ENCODE measurements around the gene FCHO1. TPM values are rescaled to one million over a fixed set of nuclear protein-coding genes. Genes with fewer than 3 reads are reported as not detected.

Gene FCHO1
- total and polyA plus RNA-seq, 2 experiments from 2014 or later, result 18.5 to 42.3 TPM

- peak overlapping the region; percentile 65 for H3K4me3 Mint-ChIP-seq
Observed at GRCh38 chr19:17748884-17749638, 2.2 kb upstream of the FCHO1 start.

More at GRCh38 chr19:17748884-17749638, 2.2 kb upstream of the FCHO1 start:
- Mint-ChIP-seq H3K36me3 (ENCODE audit: low read depth) (no peaks in the 10 kb centered on the region), H3K27ac (no peak overlapping the region), H3K27me3 (ENCODE audit: insufficient read depth, low read depth, poor library complexity) (peaks cover 11% of the 10 kb centered on the region), H3K4me1 (peaks cover 5% of the 10 kb centered on the region), H3K9me3 (no peaks in the 10 kb centered on the region)
- no peak for ATAC-seq
- Histone ChIP-seq H3K4me2 (no peak overlapping the region), H3K9me2 (ENCODE audit: insufficient read depth) (no peaks in the 10 kb centered on the region), H3K27me3 (ENCODE audit: insufficient read depth) (no peaks in the 10 kb centered on the region), H3K4me1 (ENCODE audit: insufficient read depth) (no peaks in the 10 kb centered on the region), H3K27ac (ENCODE audit: low read depth) (no peak overlapping the region), H4K20me1 (replicated peaks; ENCODE audit: insufficient read depth) (no peaks in the 10 kb centered on the region), H3F3A (replicated peaks; ENCODE audit: low read depth) (no peaks in the 10 kb centered on the region), H2AFZ (no peak overlapping the region), H3K36me3 (ENCODE audit: insufficient read depth) (no peaks in the 10 kb centered on the region), H3K79me2 (replicated peaks; ENCODE audit: insufficient read depth) (no peaks in the 10 kb centered on the region), H3K4me3 (no peak overlapping the region; the same call in 1 of the 2 replicates)
- TF ChIP-seq EZH2 (IDR thresholded peaks at IDR 0.05; ENCODE audit: low read depth, unreplicated experiment) (no peak), NANOG (IDR thresholded peaks at IDR 0.05; ENCODE audit: borderline replicate concordance) (no peak), JUNB (IDR thresholded peaks at IDR 0.05; ENCODE audit: unreplicated experiment) (no peak), CREB1 (CRISPR knock-in tag; IDR thresholded peaks at IDR 0.05; ENCODE audit: low read depth) (no peak), REST (IDR thresholded peaks at IDR 0.05; ENCODE audit: unreplicated experiment) (no peak), POLR2AphosphoS5 (IDR thresholded peaks at IDR 0.05; ENCODE audit: low read depth) (no peak), ZNF114 (CRISPR knock-in tag; IDR thresholded peaks at IDR 0.05) (no peak)
- TF ChIP-seq, protein P1, sequence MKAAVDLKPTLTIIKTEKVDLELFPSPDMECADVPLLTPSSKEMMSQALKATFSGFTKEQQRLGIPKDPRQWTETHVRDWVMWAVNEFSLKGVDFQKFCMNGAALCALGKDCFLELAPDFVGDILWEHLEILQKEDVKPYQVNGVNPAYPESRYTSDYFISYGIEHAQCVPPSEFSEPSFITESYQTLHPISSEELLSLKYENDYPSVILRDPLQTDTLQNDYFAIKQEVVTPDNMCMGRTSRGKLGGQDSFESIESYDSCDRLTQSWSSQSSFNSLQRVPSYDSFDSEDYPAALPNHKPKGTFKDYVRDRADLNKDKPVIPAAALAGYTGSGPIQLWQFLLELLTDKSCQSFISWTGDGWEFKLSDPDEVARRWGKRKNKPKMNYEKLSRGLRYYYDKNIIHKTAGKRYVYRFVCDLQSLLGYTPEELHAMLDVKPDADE (IDR thresholded peaks at IDR 0.05), result no peak
- TF ChIP-seq, protein P2, sequence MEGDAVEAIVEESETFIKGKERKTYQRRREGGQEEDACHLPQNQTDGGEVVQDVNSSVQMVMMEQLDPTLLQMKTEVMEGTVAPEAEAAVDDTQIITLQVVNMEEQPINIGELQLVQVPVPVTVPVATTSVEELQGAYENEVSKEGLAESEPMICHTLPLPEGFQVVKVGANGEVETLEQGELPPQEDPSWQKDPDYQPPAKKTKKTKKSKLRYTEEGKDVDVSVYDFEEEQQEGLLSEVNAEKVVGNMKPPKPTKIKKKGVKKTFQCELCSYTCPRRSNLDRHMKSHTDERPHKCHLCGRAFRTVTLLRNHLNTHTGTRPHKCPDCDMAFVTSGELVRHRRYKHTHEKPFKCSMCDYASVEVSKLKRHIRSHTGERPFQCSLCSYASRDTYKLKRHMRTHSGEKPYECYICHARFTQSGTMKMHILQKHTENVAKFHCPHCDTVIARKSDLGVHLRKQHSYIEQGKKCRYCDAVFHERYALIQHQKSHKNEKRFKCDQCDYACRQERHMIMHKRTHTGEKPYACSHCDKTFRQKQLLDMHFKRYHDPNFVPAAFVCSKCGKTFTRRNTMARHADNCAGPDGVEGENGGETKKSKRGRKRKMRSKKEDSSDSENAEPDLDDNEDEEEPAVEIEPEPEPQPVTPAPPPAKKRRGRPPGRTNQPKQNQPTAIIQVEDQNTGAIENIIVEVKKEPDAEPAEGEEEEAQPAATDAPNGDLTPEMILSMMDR (conservative IDR thresholded peaks at IDR 0.05; ENCODE audit: low read depth in 2 of 2), result no peak
- TF ChIP-seq, protein P3, sequence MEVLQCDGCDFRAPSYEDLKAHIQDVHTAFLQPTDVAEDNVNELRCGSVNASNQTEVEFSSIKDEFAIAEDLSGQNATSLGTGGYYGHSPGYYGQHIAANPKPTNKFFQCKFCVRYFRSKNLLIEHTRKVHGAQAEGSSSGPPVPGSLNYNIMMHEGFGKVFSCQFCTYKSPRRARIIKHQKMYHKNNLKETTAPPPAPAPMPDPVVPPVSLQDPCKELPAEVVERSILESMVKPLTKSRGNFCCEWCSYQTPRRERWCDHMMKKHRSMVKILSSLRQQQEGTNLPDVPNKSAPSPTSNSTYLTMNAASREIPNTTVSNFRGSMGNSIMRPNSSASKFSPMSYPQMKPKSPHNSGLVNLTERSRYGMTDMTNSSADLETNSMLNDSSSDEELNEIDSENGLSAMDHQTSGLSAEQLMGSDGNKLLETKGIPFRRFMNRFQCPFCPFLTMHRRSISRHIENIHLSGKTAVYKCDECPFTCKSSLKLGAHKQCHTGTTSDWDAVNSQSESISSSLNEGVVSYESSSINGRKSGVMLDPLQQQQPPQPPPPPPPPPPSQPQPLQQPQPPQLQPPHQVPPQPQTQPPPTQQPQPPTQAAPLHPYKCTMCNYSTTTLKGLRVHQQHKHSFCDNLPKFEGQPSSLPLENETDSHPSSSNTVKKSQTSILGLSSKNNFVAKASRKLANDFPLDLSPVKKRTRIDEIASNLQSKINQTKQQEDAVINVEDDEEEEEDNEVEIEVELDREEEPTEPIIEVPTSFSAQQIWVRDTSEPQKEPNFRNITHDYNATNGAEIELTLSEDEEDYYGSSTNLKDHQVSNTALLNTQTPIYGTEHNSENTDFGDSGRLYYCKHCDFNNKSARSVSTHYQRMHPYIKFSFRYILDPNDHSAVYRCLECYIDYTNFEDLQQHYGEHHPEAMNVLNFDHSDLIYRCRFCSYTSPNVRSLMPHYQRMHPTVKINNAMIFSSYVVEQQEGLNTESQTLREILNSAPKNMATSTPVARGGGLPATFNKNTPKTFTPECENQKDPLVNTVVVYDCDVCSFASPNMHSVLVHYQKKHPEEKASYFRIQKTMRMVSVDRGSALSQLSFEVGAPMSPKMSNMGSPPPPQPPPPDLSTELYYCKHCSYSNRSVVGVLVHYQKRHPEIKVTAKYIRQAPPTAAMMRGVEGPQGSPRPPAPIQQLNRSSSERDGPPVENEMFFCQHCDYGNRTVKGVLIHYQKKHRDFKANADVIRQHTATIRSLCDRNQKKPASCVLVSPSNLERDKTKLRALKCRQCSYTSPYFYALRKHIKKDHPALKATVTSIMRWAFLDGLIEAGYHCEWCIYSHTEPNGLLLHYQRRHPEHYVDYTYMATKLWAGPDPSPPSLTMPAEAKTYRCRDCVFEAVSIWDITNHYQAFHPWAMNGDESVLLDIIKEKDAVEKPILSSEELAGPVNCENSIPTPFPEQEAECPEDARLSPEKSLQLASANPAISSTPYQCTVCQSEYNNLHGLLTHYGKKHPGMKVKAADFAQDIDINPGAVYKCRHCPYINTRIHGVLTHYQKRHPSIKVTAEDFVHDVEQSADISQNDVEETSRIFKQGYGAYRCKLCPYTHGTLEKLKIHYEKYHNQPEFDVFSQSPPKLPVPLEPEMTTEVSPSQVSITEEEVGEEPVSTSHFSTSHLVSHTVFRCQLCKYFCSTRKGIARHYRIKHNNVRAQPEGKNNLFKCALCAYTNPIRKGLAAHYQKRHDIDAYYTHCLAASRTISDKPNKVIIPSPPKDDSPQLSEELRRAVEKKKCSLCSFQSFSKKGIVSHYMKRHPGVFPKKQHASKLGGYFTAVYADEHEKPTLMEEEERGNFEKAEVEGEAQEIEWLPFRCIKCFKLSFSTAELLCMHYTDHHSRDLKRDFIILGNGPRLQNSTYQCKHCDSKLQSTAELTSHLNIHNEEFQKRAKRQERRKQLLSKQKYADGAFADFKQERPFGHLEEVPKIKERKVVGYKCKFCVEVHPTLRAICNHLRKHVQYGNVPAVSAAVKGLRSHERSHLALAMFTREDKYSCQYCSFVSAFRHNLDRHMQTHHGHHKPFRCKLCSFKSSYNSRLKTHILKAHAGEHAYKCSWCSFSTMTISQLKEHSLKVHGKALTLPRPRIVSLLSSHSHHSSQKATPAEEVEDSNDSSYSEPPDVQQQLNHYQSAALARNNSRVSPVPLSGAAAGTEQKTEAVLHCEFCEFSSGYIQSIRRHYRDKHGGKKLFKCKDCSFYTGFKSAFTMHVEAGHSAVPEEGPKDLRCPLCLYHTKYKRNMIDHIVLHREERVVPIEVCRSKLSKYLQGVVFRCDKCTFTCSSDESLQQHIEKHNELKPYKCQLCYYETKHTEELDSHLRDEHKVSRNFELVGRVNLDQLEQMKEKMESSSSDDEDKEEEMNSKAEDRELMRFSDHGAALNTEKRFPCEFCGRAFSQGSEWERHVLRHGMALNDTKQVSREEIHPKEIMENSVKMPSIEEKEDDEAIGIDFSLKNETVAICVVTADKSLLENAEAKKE (CRISPR knock-in tag; IDR thresholded peaks at IDR 0.05), result no peak
- no peak for DNase-seq (ENCODE audit: low spot score)

Data from GM23338 (cell line).